HG03521 (cell line): Measurements from ENCODE around the gene TRNP1.
A peak's percentile ranks its signal among the peaks of the same experiment; 100 is the strongest.
"Not testable (repeated sequence)": the region's sequence is repeated elsewhere in the genome, so short reads cannot be mapped to it uniquely, and the experiment has no call there.

ENCODE experiments used
- ATAC-seq: cut with Tn5 transposase; IDR thresholded peaks from one replicate; pipeline ENCODE4 v1.9.1; 2021; ENCODE audit warnings: mild to moderate bottlenecking, moderate library complexity; ENCODE audit not compliant: unreplicated experiment

Gene TRNP1, protein sequence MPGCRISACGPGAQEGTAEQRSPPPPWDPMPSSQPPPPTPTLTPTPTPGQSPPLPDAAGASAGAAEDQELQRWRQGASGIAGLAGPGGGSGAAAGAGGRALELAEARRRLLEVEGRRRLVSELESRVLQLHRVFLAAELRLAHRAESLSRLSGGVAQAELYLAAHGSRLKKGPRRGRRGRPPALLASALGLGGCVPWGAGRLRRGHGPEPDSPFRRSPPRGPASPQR

DNA sequence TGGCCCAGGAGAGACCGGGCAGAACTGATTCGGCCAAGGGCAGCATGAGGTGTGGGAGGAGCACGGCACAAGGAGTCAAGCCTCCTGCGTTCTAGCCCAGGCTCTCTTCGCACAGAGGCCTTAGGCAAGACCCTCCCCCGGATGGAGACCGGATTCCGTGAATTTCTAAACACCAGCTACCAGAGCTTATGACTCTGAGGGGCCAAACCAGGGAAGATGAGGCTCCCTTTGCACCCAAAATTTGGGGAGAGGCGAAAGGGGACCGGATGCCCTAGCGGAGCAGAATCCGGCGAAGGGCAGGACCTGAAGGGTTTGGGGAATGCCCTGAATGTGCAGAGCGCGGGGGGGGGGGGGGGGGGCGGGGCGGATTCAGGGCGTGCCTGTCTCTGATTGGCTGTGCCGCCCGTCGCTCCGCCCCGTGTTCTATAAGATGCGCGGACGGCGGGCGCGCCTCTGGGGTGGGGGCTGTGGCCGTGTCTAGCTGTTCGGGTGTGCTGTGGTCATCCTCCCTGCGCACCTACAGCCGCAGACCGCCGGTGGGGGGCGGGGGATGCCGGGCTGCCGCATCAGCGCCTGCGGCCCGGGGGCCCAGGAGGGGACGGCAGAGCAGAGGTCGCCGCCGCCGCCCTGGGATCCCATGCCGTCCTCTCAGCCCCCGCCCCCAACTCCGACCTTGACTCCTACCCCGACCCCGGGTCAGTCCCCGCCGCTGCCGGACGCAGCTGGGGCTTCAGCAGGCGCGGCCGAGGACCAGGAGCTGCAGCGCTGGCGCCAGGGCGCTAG is at the start of gene TRNP1:
TRNP1 (plus strand) TSS at position 456 of the 783 bp plus-strand sequence; CDS start at position 551, 95 bp downstream.
- ATAC-seq: peak; percentile 48

DNA sequence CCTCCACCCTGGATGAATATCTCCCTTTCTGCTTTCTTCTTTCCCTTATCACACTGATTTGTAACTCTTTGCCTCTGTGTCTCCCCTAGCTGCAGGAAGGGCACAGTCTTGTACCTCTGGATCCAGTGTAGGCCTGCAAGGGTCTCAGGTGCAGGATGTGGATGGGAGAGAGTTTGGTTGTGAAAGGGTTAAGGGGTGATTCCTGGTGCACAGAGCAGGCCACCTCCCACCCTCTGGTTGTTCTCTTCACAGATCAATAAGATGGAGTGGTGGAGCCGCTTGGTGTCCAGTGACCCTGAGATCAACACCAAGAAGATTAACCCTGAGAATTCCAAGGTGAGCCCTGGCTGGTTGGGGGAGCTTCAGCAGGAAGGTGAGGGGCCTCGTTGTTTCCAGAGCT is 48.4 kb upstream of the TRNP1 start:
- ATAC-seq: no peak

DNA sequence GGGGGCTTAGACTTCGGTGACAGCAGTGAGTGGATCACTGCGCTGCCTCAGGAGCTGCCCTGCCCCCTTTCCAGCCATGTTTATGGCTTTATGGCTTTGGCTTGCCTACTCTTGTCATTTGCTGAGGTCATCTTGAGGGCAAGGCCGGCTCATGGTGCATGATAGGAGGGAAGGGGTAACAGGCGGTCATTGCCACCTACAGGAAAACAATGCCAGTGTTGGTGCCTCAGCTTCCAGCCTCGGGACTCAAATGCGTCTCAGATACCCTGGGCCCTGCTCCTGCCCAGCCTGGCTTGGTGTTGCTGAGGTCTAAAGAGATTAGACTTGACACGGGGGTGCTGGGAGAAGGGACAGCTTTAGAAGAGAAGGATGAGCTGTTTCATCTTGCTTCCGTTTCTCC is 47.8 kb upstream of the TRNP1 start:
- no peak for ATAC-seq

DNA sequence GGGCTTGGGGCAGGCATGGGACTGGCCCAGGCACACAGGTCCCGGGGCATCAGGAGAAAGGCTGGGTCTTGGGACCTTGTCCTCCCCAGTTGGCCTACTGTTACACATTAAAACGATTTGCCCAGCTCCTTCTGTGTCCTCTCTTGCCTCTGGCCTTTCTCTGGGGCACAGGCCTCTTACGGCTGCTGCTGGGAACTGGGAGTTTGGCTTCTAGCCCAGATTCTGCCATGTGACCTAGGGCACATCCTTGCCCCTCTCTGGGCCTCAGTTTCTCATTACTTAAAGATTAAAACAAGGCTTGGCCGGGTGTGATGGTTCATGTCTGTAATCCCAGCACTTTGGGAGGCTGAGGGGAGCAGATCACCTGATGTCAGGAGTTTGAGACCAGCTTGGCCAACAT is 47.2 kb upstream of the TRNP1 start:
- ATAC-seq: no peak

DNA sequence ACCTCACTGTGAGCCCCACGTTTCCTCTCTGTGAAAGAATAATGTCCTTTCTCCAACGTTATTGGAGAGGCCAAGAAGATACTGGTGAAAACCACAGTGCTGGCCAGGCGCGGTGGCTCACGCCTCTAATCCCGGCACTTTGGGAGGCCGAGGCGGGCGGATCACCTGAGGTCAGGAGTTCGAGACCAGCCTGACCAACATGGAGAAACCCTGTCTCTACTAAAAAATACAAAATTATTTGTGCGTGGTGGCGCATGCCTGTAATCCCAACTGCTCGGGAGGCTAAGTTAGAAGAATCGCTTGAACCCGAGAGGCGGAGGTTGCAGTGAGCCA is 44.8 kb upstream of the TRNP1 start:
- ATAC-seq: not testable (repeated sequence)

DNA sequence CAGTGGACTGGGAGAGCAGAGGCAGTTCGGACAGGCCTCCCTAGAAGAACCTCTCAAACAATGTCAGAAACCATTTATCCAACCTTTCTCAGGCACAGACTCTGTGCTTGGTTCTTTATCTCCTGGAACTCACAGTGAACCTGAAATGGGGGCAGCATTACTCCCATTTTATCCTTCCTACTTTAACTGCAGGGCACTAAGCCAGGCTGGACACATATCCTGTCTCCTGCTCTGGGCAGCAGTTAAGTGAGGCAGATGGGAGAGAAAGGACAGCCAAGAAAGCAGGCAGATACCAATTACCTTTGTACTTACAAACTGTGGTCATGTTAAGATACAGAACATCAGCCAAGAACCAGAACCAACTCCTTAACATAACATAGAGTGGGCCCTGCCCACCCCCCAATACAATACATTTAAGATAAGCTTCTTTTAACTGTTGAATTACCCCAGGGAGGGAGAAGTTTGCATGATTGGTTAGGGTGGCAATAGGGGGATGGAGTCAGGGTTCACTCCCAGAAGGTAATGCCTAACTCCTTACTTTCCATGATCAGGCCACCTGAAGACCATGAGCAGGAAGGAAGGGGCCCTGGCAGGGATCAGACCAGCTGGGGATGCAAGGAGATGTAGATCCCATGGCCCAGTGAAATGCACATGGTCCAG is 44.1 kb upstream of the TRNP1 start:
- no peak for ATAC-seq

DNA sequence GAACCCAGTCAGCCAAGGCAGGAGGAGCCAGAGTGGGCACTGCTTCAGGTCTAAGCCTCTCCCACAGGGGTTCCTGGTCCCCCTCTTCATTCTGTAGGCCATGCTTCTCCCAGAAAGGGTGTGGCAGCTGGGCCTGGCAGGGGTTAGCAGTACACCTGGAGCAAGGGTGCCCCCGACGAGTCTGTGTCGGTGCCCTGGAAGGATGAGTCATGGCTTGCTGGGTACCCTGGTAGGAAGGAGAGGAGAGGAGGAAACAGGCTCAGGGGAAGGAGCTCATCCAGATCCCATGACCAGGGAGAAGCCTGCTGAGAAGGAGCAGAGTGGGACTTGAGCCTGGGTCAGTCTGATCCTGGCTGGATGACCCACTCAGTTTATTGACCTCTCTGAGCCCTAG is 43.6 kb upstream of the TRNP1 start:
- ATAC-seq: no peak

DNA sequence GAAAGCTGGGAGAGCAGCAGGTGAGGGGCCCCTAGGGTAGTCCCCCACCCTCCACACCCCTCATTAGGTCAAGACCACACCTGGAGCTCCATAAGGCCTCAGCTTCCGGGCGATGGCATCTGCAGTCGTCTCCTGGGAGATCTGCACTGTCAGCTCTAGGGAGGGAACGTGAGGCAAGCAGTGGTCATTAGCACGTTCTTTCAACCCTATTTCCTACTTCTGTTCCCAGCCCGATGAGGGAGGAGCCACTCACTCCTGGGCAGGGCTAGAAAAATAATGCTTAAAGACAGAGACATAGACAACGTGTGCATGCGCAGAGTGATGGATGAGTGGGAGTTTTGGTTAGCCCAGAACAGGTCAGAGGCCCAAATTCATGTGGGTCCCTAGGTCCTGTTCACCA is 42.9 kb upstream of the TRNP1 start:
- ATAC-seq: no peak

DNA sequence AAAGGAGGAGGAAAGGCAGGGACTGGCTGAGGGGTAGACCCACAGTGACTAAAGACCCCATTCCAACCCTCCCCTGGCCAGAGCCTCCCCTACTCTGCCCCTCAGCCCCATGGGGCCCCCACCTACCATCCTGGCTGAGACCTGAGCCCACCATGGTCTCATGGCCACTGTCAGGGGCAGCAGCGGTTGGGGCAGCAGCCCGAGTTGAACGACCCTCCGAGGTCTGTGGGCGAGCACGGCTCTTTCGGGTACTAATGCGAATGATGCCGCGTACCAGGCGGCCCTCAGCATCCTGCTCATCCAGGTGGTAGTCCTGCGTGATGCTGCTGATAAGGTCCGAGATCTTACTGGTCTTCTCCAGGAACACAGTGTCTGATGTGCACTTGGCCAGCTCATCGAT is 42.3 kb upstream of the TRNP1 start:
- no peak for ATAC-seq

DNA sequence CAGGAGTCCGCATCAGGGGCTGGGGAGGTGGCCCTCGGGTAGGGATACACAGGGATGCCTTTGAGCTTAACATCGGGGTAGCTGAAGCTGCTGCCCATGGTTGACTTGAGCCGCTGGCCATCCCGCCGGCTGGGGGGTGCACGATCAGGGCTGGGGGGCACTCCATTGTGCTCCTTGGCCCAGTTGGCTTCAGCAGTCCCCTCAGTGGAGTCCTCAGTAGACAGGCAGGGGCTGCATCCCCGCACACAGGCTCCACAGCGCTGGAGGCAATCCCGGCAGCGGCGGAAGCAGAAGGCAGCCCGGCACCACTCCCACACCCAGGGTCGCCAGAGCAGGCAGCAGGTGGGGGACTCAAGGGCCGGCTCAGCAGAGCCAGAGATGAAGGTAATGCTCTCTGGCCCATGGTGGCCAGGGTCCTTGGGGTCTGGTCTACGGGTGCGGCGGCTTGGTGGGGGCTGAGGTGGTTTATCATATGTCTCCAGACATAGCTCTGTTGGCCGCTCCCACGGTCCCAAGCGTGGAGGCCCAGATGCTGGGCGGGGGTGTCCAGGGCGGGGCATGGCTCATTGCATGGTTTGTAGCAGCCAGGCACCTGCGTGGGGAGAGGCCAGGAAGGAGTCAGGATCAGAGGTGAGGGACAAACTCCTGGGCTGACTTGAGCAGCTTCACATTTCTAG is 41.5 kb upstream of the TRNP1 start:
- ATAC-seq: no peak

DNA sequence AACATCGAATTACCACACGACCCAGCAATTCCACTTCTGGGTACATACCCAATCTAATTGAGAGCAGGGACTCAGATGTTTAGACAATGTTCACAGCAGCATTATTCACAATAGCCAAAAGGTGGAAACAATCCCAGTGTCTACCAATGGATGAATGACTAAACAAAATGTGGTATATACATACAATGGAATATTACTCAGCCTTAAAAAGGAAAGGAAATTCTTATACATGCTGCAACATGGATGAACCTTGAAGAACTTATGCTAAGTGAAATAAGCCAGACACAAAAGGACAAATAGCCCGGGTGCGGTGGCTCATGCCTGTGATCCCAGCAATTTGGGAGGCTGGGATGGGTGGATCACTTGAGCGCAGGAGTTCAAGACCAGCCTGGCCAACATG is 40.1 kb upstream of the TRNP1 start:
- no peak for ATAC-seq

DNA sequence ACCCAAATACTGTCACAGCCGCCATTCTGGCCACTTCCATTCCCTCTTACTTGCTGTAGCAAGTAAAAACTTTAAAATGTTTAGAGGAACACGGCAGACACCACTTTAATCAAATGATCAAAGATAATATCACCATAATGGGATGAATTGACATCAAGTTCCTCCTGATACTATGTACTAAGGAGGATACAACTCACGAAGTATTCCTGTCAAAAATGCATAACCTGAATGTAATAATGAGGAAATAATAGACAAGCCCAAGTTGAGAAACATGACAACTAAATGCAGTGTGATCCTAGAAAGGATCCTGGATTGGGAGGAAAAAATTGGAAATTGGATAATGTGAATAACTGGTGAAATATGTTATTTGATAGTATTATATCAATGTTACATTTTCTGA is 37.2 kb upstream of the TRNP1 start:
- no peak for ATAC-seq

DNA sequence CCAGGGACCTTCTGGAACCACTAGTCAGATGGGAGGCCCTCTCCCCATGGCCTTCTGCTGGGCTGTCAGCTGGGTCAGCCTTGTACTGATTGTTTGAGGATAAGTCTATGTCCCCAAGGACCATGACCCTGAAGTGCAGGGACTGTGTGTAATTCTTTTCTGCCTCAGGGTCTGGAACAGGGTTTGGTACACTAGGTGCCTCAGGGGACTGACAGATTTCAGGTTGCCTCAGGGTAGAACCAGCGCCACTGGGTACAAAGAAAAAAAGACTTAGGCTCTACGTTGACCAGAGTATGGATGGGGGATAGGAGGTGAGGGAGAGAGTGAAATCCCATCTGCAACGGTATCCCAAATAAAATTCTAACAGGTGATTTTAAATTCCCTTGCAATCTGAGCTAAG is 36.2 kb upstream of the TRNP1 start:
- ATAC-seq: no peak

DNA sequence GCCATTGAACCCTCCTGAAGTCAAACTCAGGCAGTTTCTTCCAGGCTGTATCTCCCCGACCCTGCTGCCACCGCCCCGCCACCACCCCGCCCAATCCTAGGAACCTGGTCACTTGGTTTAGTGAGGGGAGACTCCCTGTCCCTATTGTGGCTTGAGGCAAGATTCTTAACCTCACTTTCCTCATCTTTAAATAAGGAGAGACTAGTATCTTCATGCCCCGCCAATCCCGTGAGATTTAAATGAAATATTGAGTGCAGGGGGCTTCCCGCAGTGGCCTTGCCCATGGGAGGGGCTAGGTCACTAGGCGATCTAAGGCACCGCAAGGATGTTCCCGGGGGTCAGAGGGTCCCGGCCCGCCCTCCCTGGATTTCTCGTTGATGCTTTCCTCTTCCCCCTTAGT is 34.2 kb upstream of the TRNP1 start:
- no peak for ATAC-seq

DNA sequence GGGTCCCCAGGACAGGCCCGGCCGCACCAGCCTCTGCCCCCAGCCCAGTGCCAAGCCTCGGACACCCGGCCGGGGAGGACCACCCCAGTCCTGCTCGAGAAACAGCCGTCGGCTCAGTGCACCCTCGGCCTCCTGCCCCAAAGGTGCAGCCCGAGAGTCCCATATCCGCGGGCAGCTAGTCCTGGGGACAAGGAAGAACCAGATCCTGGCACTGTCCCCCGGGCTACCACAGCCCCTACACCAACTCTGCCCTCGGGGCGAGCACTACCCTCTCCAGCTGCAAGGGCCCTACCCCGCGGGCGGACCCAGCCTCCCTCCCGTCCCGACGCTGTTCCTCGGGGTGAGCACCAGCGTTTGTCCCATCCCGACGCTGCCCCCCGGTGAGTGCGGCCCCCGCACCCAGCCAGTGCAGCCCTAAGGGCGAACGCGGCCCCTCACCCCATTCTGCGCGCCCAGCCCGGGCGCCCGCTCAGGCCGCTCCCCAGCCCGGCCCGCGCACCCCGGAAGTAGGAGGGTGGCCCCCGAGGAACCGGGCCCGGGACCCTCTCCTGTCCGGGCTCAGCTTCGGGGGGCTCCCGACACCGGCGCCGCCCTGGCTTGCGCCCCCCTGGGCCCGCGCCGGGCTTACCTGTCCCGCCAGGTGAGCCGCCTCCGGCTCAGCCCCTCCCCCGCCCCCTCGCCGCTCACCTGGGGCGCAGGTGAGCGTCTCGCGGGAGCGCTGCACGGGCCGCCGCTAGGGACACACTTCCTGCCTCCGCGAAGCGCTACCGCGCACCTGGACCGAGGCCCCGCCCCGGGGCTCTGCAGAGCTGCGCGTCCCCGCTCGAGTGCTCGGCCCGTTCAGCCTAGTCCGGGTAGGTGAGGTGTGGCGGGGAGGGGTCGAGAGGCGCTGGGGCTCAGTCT is 33.5 kb upstream of the TRNP1 start, which contains the start of gene KDF1:
KDF1 (minus strand) TSS at position 747 of the 903 bp plus-strand sequence. CDS start 8,088 bp downstream, outside the sequence.
- no peak for ATAC-seq

DNA sequence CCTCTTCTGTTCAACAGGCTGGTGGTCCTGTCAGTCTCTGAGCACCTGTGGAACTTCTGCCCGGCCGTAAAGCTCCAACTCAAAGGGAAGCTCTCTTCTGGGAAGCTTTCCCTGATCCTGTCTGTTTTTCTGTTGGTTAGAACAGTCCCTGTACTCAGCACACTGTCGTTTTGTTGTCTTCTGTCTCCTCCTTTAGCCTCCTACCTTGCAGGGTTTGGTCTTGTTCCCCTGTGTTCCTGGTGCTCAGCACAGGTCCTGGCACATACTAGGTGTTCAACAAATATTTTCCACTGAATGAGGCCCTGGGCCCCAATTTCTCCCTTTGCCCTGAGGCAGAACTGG is 32.9 kb upstream of the TRNP1 start:
- no peak for ATAC-seq

DNA sequence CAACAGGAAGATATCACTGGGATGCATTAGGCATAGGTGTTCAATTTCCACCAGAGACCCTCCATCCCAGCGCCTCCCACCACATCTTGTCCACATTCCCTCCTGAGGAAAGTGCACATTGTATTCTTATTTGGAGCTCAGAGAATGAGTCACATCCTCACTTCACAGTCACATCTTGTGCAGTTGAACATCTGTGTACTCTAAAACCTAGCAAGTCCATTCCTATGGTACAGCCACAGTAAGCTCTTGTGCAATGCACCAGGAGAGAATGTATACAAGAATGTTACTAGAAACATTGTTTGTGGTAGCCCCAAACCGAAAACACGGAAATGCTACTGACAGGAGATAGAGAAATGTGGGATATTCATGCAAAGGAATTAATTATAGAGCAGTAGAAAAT is 31.7 kb upstream of the TRNP1 start:
- ATAC-seq: no peak

DNA sequence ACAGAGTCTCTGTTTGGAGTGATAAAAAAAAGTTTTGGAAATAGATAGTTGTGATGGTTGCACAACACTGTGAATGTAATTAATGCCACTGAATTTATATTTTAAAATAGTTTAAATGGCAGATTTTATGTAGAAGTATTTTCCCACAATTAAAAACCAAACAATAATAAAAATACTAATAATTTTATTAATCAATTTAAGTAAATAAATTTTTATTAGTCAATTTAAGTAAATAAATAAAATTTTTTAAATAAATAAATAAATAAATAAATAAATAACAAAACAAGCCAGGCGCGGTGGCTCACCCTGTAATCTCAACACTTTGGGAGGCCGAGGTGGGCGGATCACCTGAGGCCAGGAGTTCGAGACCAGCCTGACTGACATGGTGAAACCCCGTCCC is 28.3 kb upstream of the TRNP1 start:
- no peak for ATAC-seq

DNA sequence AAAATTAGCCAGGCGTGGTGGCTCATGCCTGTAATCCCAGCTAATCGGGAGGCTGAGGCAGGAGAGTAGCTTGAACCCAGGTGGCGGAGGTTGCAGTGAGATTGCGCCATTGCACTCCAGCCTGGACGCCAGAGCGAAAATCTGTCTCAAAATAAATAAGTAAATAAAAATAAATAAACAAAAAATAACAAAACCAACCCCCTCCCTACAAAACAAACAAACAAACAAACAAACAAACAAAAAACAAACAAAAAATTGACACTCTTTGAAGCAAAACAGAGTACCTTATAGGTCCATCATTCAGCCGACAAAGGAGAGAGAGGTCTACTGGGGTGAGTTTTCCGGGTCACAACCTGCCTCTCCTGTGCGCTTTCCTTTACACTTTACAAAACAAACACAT is 27.9 kb upstream of the TRNP1 start:
- no peak for ATAC-seq

DNA sequence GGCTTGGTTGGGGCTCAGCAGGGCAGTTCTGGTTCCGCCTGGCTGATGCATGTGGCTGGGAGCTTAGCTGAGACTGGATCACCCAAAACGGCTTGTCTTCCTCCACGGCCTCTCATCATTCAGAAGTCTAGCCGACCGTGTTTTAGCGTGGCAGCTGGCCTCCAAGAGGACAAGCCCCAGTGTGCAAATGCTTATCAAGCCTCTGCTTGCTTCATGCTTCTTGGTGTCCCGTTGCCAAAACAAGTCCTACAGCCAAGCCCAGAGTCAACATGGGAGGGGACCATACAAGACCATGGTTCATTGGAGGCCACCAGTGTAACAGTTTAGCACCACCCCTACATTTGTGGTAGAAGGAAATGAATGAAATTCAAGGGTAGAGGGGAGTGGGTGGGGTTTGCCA is 22.7 kb upstream of the TRNP1 start:
- no peak for ATAC-seq

DNA sequence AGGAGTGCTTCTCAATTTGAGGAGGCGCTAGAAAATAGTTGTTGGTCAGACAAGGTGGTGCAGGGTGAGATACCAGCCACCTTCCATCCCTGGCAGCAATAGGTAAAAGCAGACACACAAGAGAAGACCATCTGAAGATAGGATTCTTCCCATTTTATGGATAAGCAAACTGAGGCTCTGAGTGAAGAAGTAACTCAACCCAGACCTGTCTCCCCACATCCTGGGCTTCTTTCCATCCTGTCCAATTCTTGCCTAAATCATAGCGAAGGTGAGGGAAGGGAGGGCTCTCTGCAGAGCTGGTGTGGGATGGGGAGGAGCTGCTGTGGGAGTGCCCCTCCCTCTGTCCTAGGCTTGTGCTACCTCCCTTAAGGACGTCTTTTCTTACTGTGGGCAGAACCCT is 21.9 kb upstream of the TRNP1 start:
- ATAC-seq: no peak
